Measurements from ENCODE around the gene SFTPD.

The SFTPD gene

DNA sequence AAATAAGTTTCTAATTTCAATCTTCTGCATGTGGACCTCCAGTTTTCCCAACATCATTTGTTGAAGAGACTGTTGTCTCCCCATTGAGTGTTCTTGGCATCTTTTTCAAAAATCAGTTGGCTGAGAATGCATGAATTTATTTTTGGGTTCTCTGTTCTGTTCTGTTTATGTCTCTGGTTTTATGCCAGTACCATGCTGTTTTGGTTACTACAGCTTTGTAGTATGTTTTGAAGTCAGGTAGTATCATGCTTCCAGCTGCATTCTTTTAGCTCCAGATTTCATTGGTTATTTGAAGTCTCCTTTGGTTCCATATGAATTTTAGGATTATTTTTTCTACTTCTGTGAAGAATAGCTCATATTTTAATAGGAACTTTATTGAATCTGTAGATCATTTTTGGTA, 21.2 kb upstream of the SFTPD start:
- no peaks in the 10 kb centered on the region for H3K9me3 ChIP-seq (ENCODE audit: insufficient read depth, low read length, severe bottlenecking)
- no peaks in the 10 kb centered on the region for H3K79me2 ChIP-seq (ENCODE audit: insufficient read depth, low read length)
- no peak for DNase-seq
- no peak for TF ChIP-seq EZH2 (IDR thresholded peaks at IDR 0.05; ENCODE audit: borderline replicate concordance, low read depth, low read length, severe bottlenecking)
- TF ChIP-seq, protein P1, sequence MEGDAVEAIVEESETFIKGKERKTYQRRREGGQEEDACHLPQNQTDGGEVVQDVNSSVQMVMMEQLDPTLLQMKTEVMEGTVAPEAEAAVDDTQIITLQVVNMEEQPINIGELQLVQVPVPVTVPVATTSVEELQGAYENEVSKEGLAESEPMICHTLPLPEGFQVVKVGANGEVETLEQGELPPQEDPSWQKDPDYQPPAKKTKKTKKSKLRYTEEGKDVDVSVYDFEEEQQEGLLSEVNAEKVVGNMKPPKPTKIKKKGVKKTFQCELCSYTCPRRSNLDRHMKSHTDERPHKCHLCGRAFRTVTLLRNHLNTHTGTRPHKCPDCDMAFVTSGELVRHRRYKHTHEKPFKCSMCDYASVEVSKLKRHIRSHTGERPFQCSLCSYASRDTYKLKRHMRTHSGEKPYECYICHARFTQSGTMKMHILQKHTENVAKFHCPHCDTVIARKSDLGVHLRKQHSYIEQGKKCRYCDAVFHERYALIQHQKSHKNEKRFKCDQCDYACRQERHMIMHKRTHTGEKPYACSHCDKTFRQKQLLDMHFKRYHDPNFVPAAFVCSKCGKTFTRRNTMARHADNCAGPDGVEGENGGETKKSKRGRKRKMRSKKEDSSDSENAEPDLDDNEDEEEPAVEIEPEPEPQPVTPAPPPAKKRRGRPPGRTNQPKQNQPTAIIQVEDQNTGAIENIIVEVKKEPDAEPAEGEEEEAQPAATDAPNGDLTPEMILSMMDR (IDR thresholded peaks at IDR 0.05; ENCODE audit: borderline replicate concordance, extremely low read depth, low read length, poor library complexity, severe bottlenecking): no peak
- H4K20me1 ChIP-seq (ENCODE audit: insufficient read depth, low read length): no peaks in the 10 kb centered on the region
- no peaks in the 10 kb centered on the region for H3K36me3 ChIP-seq (ENCODE audit: insufficient read depth, low read length)
- H3K4me2 ChIP-seq (ENCODE audit: insufficient read depth, low read length): no peak overlapping the region
- H3K4me3 ChIP-seq (ENCODE audit: low read depth in 1 of 2, low read length in 2 of 2): no peak overlapping the region
- no peak overlapping the region for H3K27ac ChIP-seq (ENCODE audit: low read length)
- H2AFZ ChIP-seq (ENCODE audit: low read depth, low read length): no peak overlapping the region
- H3K4me1 ChIP-seq (ENCODE audit: insufficient read depth, low read length): no peaks in the 10 kb centered on the region
- H3K27me3 ChIP-seq (ENCODE audit: insufficient read depth, low read length, poor library complexity): no peaks in the 10 kb centered on the region
- H3K9ac ChIP-seq (ENCODE audit: low read depth, low read length): no peak overlapping the region
- ATAC-seq (ENCODE audit: insufficient read depth, low read depth): no peak

DNA sequence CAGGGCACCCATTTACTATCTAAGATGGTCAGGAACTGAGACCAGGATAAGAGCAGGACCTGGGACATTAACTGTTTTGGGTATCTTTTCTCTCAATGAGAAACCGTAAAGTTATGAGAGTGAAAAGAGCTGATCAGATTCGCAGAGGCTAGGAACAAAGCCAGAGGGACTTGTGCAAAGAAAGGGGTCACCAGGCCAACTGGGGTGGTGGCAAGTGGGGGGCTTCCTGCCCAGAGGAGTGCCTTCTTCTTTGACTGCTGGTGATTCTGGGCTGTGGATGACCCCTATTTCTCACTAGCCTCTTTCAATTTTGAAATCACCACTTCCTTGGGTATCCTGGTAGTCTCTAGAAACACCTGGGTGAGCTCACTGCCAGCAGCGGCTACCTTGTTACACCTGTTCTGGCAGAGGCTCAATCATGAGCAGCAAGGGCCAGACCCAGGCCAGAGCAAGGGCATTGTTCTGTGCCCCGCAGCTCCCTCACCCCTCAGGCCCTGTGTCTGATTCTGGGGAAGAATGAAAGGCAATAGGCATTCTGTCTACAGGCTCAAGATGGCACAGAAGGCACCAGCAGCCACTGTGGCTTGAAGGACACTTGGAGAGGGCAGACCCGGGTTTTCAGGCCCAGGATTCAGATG, 999 bp downstream of the SFTPD start:
- DNase-seq (no peak), ATAC-seq (ENCODE audit: insufficient read depth, low read depth) (no peak)
- Histone ChIP-seq H3K4me3 (ENCODE audit: low read depth in 1 of 2, low read length in 2 of 2) (no peak overlapping the region), H4K20me1 (ENCODE audit: insufficient read depth, low read length) (no peaks in the 10 kb centered on the region), H3K79me2 (ENCODE audit: insufficient read depth, low read length) (no peaks in the 10 kb centered on the region), H3K9me3 (ENCODE audit: insufficient read depth, low read length, severe bottlenecking) (no peaks in the 10 kb centered on the region), H3K9ac (ENCODE audit: low read depth, low read length) (no peak overlapping the region), H3K4me2 (ENCODE audit: insufficient read depth, low read length) (no peak overlapping the region), H3K27me3 (ENCODE audit: insufficient read depth, low read length, poor library complexity) (peaks cover 18% of the 10 kb centered on the region), H3K4me1 (ENCODE audit: insufficient read depth, low read length) (no peaks in the 10 kb centered on the region), H3K27ac (ENCODE audit: low read length) (no peak overlapping the region), H2AFZ (ENCODE audit: low read depth, low read length) (no peak overlapping the region), H3K36me3 (ENCODE audit: insufficient read depth, low read length) (no peaks in the 10 kb centered on the region)
- TF ChIP-seq EZH2 (IDR thresholded peaks at IDR 0.05; ENCODE audit: borderline replicate concordance, low read depth, low read length, severe bottlenecking): no peak
- TF ChIP-seq, protein P1 (IDR thresholded peaks at IDR 0.05; ENCODE audit: borderline replicate concordance, extremely low read depth, low read length, poor library complexity, severe bottlenecking): no peak

DNA sequence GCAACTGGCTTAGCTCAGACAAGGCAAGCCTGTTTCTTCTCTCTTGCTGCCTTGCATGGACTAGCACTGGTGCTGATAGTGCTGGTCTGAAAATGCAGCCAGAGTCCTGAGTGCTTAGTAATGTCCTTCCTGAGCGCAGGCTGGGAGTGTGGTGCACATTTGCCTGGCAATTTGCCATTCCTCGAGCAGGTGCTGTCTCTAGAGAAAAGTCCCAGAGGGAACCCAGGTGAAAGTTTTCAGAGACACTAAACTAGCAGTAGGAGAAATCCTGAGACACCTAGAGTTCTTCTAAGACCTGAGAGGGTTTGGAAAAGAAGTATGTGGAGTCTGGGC, 1.9 kb downstream of the SFTPD start:
- no peaks in the 10 kb centered on the region for H3K9me3 ChIP-seq (ENCODE audit: insufficient read depth, low read length, severe bottlenecking)
- H3K27ac ChIP-seq (ENCODE audit: low read length): no peak overlapping the region
- H3K79me2 ChIP-seq (ENCODE audit: insufficient read depth, low read length): no peaks in the 10 kb centered on the region
- no peaks in the 10 kb centered on the region for H3K36me3 ChIP-seq (ENCODE audit: insufficient read depth, low read length)
- TF ChIP-seq EZH2 (IDR thresholded peaks at IDR 0.05; ENCODE audit: borderline replicate concordance, low read depth, low read length, severe bottlenecking): no peak
- TF ChIP-seq, protein P1 (IDR thresholded peaks at IDR 0.05; ENCODE audit: borderline replicate concordance, extremely low read depth, low read length, poor library complexity, severe bottlenecking): no peak
- H3K9ac ChIP-seq (ENCODE audit: low read depth, low read length): no peak overlapping the region
- H3K4me2 ChIP-seq (ENCODE audit: insufficient read depth, low read length): no peak overlapping the region
- no peak for ATAC-seq (ENCODE audit: insufficient read depth, low read depth)
- no peaks in the 10 kb centered on the region for H3K4me1 ChIP-seq (ENCODE audit: insufficient read depth, low read length)
- peaks cover 18% of the 10 kb centered on the region for H3K27me3 ChIP-seq (ENCODE audit: insufficient read depth, low read length, poor library complexity)
- no peak overlapping the region for H3K4me3 ChIP-seq (ENCODE audit: low read depth in 1 of 2, low read length in 2 of 2)
- DNase-seq: no peak
- no peak overlapping the region for H2AFZ ChIP-seq (ENCODE audit: low read depth, low read length)
- H4K20me1 ChIP-seq (ENCODE audit: insufficient read depth, low read length): no peaks in the 10 kb centered on the region

All from DND-41 (cell line).